IPS-NIHi7 (cell line): Measurements from ENCODE around the gene URAD.

Source experiments
- DNase-seq: peaks from one replicate; pipeline ENCODE4 v3.0.0; 2012; ENCODE audit warnings: mixed read lengths; ENCODE audit errors: extremely low spot score

URAD gene

GRCh38 chr13:27956576-27957300 is 31.8 kb downstream of the URAD start:
- DNase-seq = no peak

- no peak for DNase-seq
Observed at GRCh38 chr13:27955014-27955591, 33.4 kb downstream of the URAD start.

GRCh38 chr13:27954406-27954851 is 34.1 kb downstream of the URAD start:
- DNase-seq = peak; percentile 50

GRCh38 chr13:27953676-27954405 is 34.7 kb downstream of the URAD start:
- peak; percentile 90 for DNase-seq

GRCh38 chr13:27952876-27953675 is 35.4 kb downstream of the URAD start:
- DNase-seq = no peak

GRCh38 chr13:27942972-27943371 is 45.5 kb downstream of the URAD start:
- DNase-seq = no peak

GRCh38 chr13:27933580-27934328 is 54.7 kb downstream of the URAD start:
- no peak for DNase-seq

- no peak for DNase-seq
Observed at GRCh38 chr13:27933118-27933517, 55.4 kb downstream of the URAD start.

GRCh38 chr13:27929868-27930267 is 58.6 kb downstream of the URAD start:
- no peak for DNase-seq

- DNase-seq = no peak
Observed at GRCh38 chr13:27928805-27929753, 59.4 kb downstream of the URAD start.

GRCh38 chr13:27928353-27928804 is 60.1 kb downstream of the URAD start:
- peak; percentile 20 for DNase-seq
